H1 (cell line): ENCODE measurements around the gene IL13.

Experiments used
- CTCF ChIP-seq, 3 experiments: IDR thresholded peaks; 1 replicate in 2 of 3; 2 replicates in 1 of 3; pipeline versions ENCODE4 v1.5.1 to v1.6.1; 2011; ENCODE audit warnings: low read length in 3 of 3, mild to moderate bottlenecking in 3 of 3, inconsistent platforms in 2 of 3, low read depth in 1 of 3, moderate library complexity in 1 of 3; ENCODE audit not compliant: insufficient read depth in 1 of 3; ENCODE audit errors: control extremely low read depth in 1 of 3
- JUN ChIP-seq: IDR thresholded peaks from 2 replicates; pipeline ENCODE4 v1.6.1; 2011; ENCODE audit warnings: low read depth, mild to moderate bottlenecking, improper control_type of control experiment, low read length
- POLR2A ChIP-seq, 2 experiments: IDR thresholded peaks; 1 replicate in 1 of 2; 2 replicates in 1 of 2; pipeline ENCODE4 v1.6.1; 2011; ENCODE audit warnings: low read depth in 2 of 2, low read length in 2 of 2, mild to moderate bottlenecking in 2 of 2; ENCODE audit errors: control extremely low read depth in 1 of 2
- RAD21 ChIP-seq, 2 experiments: IDR thresholded peaks in 1 of 2; conservative IDR thresholded peaks in 1 of 2; 2 replicates each; pipeline ENCODE4 v1.6.1; 2011; ENCODE audit warnings: low read depth in 2 of 2, low read length in 2 of 2, improper control_type of control experiment in 1 of 2, inconsistent platforms in 1 of 2, mild to moderate bottlenecking in 1 of 2, moderate library complexity in 1 of 2
- RNF2 ChIP-seq: fragments of 200-900, 300-1000 bp; sonication (generic); IDR thresholded peaks from 2 replicates; pipeline ENCODE4 v1.7.1; 2016; ENCODE audit warnings: borderline replicate concordance, low read depth, mild to moderate bottlenecking, antibody characterized with exemption, low read length; ENCODE audit not compliant: poor library complexity, severe bottlenecking; ENCODE audit errors: missing control alignments
- USF2 ChIP-seq: IDR thresholded peaks from 2 replicates; pipeline ENCODE4 v1.6.1; 2011; ENCODE audit warnings: low read length, improper control_type of control experiment
- ZNF274 ChIP-seq: IDR thresholded peaks from 2 replicates; pipeline ENCODE4 v1.7.0; 2012; ENCODE audit warnings: low read length, borderline replicate concordance; ENCODE audit errors: extremely low read depth

GRCh38 chr5:132637241-132637640, 20.7 kb upstream of the IL13 start:
- no peak for TF ChIP-seq CTCF (IDR thresholded peaks at IDR 0.05; ENCODE audit: control extremely low read depth in 1 of 3, insufficient read depth in 1 of 3, low read depth in 1 of 3, low read length in 3 of 3)
- no peak for TF ChIP-seq RNF2
- no peak for TF ChIP-seq ZNF274
- no peak for TF ChIP-seq USF2
- no peak for TF ChIP-seq POLR2A (IDR thresholded peaks at IDR 0.05; ENCODE audit: control extremely low read depth in 1 of 2, low read depth in 2 of 2, low read length in 2 of 2)
- TF ChIP-seq RAD21 (IDR thresholded peaks at IDR 0.05 in 1 of 2, conservative IDR thresholded peaks at IDR 0.05 in 1 of 2; ENCODE audit: low read depth in 2 of 2, low read length in 2 of 2) = no peak
- no peak for TF ChIP-seq JUN
